ENCODE measurements around the gene ZBTB20.

Gene ZBTB20

GRCh38 chr3:114760679-114761078 lies 386.4 kb downstream of the ZBTB20 start:
- DNase-seq (ENCODE audit: low read depth): no peak

- no peak for DNase-seq (ENCODE audit: low read depth)
Measured at GRCh38 chr3:114758831-114759699, 388.0 kb downstream of the ZBTB20 start.

GRCh38 chr3:114756506-114757279 lies 390.4 kb downstream of the ZBTB20 start:
- no peak for DNase-seq (ENCODE audit: low read depth)

GRCh38 chr3:114746502-114746901 lies 400.6 kb downstream of the ZBTB20 start:
- DNase-seq (ENCODE audit: low read depth): no peak

- DNase-seq (ENCODE audit: low read depth): no peak
Measured at GRCh38 chr3:114745322-114746240, 401.5 kb downstream of the ZBTB20 start.

GRCh38 chr3:114743746-114744485 lies 403.2 kb downstream of the ZBTB20 start:
- no peak for DNase-seq (ENCODE audit: low read depth)

- no peak for DNase-seq (ENCODE audit: low read depth)
Measured at GRCh38 chr3:114741066-114741465, 406.0 kb downstream of the ZBTB20 start.

- no peak for DNase-seq (ENCODE audit: low read depth)
Measured at GRCh38 chr3:114739627-114740026, 407.5 kb downstream of the ZBTB20 start.

- no peak for DNase-seq (ENCODE audit: low read depth)
Measured at GRCh38 chr3:114732353-114732752, 414.7 kb downstream of the ZBTB20 start.

- DNase-seq (ENCODE audit: low read depth): no peak
Measured at GRCh38 chr3:114730397-114730796, 416.7 kb downstream of the ZBTB20 start.

- DNase-seq (ENCODE audit: low read depth): no peak
Measured at GRCh38 chr3:114727373-114727772, 419.7 kb downstream of the ZBTB20 start.

GRCh38 chr3:114725966-114726365 lies 421.1 kb downstream of the ZBTB20 start:
- no peak for DNase-seq (ENCODE audit: low read depth)

GRCh38 chr3:114722530-114722929 lies 424.6 kb downstream of the ZBTB20 start:
- DNase-seq (ENCODE audit: low read depth): no peak

- no peak for DNase-seq (ENCODE audit: low read depth)
Measured at GRCh38 chr3:114721864-114722263, 425.2 kb downstream of the ZBTB20 start.

GRCh38 chr3:114721209-114721608 lies 425.9 kb downstream of the ZBTB20 start:
- DNase-seq (ENCODE audit: low read depth): no peak

GRCh38 chr3:114718898-114719210 lies 428.2 kb downstream of the ZBTB20 start:
- DNase-seq (ENCODE audit: low read depth): no peak

GRCh38 chr3:114718071-114718897 lies 428.8 kb downstream of the ZBTB20 start:
- DNase-seq (ENCODE audit: low read depth): no peak

GRCh38 chr3:114716916-114717315 lies 430.2 kb downstream of the ZBTB20 start:
- no peak for DNase-seq (ENCODE audit: low read depth)

- DNase-seq (ENCODE audit: low read depth): no peak
Measured at GRCh38 chr3:114716126-114716525, 431.0 kb downstream of the ZBTB20 start.

- no peak for DNase-seq (ENCODE audit: low read depth)
Measured at GRCh38 chr3:114714957-114715460, 432.1 kb downstream of the ZBTB20 start.

Data from stimulated activated CD8-positive, alpha-beta memory T cell treated with anti-CD3 and anti-CD28 coated beads, Interleukin-15, amount 100 ng/mL, for 24 hours (primary cell).